ENCODE data around the gene SH3PXD2B.
"Not testable (repeated sequence)": the region's sequence is repeated elsewhere in the genome, so short reads cannot be mapped to it uniquely, and the experiment has no call there.

Gene SH3PXD2B

DNA sequence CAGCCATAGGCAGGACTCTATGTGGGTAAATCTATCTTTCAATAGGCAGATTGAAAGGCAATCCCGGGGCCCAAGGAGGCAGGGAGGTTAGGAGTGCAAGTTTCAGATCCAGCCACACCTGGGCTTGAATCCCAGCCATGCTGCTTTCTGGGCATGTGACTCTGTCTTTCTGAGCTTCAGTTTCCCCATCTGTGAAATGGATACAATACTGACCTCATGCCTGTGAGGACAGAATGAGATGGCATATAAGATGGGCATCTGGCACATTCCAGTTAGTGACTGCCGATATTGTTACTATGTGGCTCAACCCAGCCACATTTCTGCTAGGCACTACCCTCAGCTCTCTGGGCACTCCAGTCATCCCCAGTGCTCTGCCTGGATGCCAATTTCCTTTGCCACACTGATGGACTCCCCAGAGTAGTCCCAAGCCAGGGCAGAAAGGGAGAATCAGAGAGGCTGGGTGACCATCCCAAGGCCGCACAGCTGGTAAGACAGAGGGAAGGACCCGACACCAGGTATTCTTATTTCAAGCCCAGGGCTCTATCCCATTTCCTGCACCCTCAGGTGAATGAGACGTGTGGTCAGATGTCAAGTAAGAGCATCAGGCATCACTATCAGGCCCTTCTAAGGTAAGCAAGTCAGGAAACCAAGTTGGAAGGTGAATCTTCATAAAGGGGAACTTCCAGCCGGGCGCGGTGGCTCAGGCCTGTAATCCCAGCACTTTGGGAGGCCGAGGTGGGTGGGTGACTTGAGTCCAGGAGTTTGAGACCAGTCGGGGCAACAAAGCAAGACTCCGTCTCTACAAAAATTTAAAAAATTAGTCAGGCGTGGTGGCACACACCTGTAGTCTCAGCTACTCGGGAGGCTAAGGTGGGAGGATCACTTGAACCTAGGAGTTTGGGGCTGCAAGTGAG is 38.7 kb downstream of the SH3PXD2B start:
- DNase-seq: no peak

DNA sequence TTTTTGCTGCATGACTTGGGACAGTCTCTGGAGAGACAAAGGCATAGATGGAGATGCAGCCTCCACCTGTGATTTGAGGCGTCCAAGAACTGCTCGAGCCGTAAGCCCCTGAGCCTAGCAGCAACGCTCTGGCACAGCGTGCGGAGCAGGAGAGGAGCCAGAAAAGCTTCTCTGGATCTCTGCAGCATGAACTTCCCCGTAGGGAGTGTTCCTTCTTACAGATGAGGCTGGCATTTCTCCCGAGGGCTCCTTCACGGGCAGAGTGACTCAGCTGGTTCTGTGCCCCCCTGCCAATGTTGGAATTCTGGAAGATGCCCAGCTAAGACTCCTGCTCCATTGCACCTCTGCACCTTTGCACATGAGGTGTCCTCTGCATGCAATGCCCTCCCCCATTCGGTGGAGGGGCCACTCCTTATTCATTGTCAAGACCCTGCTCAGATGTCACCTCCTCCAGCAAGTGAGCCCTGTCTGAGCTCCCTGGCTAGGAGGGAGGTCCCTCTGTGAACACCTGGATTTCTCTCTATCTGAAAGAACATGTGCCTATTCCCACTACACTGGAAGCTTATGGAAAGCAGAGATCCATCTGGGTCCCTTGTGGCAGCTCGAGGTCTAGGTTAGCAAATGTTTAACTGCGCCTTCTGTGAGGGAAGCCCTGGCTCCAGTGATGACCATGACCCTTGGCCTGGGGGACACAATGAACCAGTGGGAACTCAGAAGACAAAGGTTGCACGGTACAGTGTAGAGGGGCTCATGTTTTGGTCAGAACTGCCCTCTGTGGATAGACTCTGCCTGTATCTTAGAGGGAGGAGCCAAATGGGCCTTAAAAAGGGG is 39.6 kb downstream of the SH3PXD2B start:
- DNase-seq: no peak

GRCh38 chr5:172413601-172414171 is 40.6 kb downstream of the SH3PXD2B start:
- no peak for DNase-seq

DNA sequence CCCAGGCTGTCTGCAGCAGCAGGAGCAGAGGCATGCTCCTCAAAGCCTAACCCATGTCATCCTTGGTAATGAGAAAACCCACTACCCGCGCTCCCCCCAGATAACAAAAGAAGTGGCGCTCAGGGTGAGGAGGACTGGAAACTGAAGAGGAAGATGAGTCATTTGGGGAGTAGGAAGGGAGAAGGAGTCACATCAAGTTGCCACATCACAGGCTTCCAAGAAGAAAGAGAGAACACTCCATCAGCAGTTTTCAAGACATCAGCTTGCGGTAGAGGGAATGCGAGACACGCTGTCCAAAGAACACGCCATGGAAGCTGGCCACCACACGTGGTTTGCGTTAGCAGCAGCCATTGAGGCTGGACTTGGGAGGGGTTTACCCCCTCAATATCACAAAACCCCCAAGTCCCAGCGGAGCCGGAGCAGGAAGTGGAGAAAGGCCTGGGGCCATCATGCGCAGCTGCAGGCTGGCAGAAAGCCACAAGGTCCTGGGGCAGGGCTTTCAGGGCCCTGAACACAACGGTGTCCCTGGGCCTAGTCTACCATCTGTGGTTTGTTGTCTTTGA is 41.5 kb downstream of the SH3PXD2B start:
- no peak for DNase-seq

DNA sequence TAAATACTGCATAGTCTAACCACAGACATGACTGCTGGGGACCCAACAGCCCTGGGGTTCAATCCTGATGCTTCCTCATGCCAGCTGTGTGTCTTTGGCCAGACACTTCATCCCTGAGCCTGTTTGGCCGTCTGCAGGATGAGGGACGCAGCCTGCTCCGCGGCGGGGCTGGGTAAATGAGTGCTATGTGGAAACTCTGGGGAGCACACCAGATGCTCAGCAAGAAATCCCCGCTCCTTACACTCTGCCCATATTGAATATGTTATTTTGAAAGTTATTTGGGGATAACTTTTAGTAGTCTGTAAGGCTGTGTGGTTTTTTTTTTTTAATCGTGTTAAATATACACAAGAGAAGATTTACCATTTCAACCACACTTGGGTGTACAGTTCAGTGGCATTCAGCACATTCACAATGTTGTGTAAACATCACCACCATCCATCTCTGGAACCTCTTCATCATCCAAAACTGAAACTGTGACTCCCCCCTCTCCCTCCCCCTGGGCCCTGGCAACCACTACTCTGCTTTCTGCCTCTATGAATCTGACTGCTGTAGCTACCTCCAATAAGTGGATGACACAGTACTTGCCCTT is 42.7 kb downstream of the SH3PXD2B start:
- no peak for DNase-seq

GRCh38 chr5:172410662-172411483 is 43.5 kb downstream of the SH3PXD2B start:
- no peak for DNase-seq

DNA sequence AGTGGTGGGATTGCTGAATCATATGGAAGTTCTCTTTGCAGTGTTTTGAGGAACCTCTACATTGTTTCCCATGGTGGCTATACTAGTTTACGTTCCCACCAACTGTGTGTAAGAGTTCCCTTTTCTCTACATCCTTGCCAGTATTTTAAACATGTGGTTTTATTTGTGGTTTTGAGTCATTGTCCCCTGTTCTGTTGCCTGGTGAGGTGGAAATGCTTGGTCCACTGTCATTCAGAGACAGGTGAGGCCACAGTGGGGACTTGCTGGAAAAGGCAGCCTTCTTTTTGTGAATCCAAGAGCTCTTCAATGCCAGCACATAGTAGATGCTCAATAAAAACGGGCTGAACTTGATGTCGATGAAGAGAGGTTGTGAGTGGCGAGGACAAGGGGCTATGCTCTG is 44.2 kb downstream of the SH3PXD2B start:
- DNase-seq: no peak

DNA sequence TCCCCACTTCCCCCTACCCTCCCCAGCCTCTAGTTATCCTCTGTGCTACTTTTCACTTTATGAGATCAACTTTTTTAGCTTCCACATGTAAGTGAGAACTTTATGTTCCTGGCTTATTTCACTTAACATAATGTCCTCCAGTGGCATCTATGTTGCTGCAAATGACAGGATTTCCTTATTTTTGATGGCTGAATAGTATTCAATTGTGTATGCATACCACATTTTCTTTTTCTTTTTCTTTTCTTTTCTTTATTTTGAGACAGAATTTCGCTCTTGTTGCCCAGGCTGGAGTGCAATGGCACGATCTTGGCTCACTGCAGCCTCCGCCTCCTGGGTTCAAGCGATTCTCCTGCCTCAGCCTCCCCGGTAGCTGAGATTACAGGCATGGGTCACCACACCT is 44.8 kb downstream of the SH3PXD2B start:
- not testable (repeated sequence) for DNase-seq

- no peak for DNase-seq
Observed at GRCh38 chr5:172407822-172408221, 46.5 kb downstream of the SH3PXD2B start.

DNA sequence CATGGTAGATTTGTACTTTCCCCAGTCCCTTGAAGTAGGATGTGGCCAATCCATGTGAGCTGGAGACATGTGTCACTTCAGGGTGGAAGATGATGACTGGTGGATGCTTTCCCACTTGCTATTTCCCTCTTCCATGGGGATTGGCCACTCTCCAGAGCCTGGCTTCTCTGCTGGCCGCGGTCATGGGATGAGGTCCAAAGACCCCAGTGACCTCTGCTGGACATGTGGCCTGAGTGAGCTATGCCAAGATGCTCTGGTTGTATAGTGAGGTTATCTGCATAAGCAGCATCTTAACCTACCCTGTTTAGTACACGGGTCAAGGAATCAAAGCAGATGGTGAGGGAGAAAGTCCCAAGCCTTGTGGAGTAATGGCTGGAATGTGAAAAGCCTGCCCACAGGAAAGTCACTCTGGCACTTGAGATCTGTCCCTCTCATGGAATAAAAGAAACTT is 47.1 kb downstream of the SH3PXD2B start:
- no peak for DNase-seq

- DNase-seq: no peak
Observed at GRCh38 chr5:172405226-172406107, 48.9 kb downstream of the SH3PXD2B start.

- no peak for DNase-seq
Observed at GRCh38 chr5:172404746-172405145, 49.6 kb downstream of the SH3PXD2B start.

DNA sequence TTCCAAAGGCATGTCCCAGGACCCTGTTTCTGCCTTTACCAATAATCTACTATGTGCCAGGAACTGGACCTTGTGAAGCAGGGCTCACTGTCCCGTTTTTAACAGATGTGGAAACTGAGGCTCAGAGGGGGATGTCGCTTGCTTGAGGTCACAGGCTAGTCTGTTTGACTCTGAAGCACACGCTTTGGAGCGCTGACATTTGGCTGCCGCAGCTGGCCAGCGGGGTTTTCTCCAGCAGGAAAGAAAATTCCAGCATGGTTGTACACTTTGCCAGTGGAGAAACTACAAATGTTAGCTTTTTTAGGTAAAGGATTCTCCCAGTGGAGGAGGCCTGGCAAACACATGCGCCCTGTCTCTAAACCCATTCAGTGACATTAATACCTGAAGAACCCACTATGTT is 50.5 kb downstream of the SH3PXD2B start:
- DNase-seq: no peak

DNA sequence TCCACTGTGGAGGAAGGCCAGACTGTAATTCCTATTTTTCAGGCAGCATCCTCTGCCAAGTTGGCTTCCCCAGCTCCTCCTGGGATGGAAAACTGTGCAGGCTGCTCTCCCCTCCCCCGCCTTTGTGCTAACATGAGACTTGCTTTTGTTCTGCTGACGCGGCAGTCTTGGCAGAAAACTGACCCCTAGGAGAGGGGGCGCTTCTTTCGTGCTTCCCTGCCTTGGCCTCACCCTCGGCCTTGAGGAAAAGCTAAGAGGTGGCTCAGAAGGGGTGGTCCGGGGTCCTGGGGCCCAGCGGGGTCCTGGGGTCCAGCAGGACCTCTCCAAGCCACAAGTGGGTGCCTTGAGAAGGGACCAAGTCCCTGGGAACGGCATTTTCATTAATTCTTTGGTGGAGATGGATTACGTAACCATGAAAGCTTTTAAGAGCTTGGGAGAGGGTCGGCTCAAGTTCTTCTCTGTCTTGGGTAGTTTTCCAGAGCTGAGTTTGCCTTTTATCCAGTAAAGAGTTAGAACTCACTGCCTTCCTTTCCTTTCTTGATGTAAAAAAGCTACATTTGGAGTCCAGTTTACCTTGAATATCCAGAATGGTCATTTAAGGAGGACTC is 51.0 kb downstream of the SH3PXD2B start:
- no peak for DNase-seq

DNA sequence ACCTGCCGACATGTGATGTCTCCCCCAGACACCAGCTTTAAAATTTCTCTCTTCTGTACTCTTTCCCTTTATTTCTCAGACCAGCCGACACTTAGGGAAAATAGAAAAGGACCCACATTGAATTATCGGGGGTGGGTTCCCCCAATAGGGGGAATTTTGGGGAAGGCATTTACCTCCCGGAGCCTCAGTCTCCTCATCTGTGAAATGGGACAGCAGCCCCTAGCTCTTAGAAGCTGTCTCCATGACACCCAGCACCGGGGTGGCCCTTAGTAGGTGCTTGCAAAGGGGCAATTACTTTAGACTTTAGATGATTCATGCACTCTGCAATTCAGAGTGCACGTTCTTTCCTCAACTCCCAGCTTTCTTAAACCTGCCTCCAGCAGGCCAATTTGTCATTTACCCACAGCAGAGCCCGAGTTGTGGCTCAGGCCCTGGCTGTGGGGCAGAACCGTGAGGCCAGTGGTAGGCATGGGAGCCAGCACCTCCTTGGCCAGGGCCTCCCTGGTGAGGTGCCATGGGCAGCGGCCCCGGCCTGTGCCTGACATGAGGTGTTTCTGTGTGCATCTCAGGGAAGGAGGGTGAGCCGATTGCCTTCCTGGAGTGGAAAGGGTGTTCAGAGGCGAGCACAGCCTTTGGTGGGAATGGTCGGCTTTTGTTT is 51.7 kb downstream of the SH3PXD2B start:
- DNase-seq: no peak

DNA sequence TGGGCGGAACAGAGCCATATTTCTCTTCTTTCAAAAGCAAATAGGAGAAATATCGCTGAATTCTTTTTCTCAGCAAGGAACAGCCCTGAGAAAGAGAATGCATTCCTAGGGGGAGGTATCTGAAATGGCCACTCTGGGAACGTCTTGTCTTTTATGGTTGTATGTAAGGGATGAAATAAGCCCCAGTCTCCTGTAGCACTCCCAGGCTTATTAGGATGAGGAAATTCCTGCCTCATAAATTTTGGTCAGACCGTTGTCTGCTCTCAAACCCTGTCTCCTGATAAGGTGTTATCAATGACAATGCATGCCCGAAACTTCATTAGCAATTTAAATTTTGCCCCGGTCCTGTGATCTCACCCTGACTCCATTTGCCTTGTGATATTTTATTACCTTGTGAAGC is 52.3 kb downstream of the SH3PXD2B start:
- DNase-seq: not testable (repeated sequence)

DNA sequence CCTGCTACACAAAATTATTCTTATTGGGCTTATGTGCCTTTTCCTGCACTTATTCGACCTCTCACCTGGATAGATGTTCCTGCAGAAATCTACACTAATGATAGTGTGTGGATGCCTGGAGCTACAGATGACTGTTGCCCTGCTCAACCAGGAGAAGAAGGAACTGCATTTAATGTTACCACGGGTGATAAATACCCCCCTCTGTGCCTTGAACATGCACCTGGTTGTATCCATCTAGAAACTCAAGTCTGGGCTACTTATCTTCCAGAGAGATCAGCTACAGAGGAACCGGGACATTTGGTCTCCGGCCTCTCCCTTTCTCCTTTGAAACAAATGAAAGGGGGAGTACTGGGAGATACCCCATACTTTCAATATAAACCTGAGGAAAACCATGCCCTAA is 54.5 kb downstream of the SH3PXD2B start:
- no peak for DNase-seq

DNA sequence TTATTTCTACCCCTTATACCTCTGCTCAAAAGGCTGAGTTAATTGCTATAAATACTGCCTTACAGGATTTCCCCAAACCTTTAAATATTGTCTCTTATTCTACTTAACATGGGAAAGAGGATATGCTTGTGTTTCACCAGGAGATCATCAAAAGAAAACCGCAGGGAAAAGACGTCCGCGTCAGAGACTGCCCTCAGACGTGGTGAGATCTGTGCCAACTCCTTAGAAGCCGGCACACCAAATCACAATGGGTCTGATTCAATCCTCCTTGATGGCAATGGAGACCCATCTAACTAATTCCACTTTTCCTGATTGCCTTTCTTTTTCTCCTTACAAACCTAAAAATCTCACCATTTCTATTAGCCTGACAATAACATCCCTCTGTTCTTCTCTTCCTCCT is 55.0 kb downstream of the SH3PXD2B start:
- no peak for DNase-seq

DNA sequence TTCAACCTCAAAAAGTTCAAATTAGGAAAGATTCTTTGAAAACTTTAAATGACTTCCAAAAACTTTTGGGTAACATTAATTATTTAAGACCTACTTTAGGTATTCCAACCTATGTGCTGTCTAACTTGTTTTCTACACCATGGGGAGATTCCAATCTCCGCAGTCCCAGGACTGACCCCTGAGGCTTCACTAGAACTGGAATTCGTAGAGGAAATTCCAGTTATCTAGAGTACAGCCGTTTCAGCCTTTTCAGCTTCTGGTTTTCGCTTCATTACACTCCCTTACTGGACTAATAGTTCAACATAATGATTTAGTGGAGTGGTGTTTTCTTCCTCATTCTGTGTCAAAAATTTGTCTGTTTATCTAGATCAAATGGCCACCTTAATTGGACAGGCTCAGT is 55.7 kb downstream of the SH3PXD2B start:
- not testable (repeated sequence) for DNase-seq

DNA sequence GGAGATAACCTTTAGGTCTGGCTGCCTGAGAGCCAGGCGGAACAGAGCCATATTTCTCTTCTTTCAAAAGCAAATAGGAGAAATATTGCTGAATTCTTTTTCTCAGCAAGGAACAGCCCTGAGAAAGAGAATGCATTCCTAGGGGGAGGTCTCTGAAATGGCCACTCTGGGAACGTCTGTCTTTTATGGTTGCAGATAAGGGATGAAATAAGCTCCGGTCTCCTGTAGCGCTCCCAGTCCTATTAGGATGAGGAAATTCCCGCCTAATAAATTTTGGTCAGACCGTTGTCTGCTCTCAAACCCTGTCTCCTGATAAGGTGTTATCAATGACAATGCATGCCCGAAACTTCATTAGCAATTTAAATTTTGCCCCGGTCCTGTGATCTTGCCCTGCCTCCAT is 57.3 kb downstream of the SH3PXD2B start:
- DNase-seq: not testable (repeated sequence)
